ENCODE data around the gene APOBEC3F. TPM values are rescaled to one million over a fixed set of nuclear protein-coding genes. Genes with fewer than 3 reads are reported as not detected.
"Not testable (repeated sequence)": the region's sequence is repeated elsewhere in the genome, so short reads cannot be mapped to it uniquely, and the experiment has no call there.

Gene APOBEC3F
- total RNA-seq, 2 donors from 2014 or later = 0.49 to 0.95 TPM

GRCh38 chr22:39027717-39028116 lies 12.9 kb upstream of the APOBEC3F start:
- no peak for DNase-seq (ENCODE audit: low spot score)
- H3K27ac ChIP-seq = no peak overlapping the region
- no peaks in the 10 kb centered on the region for H3K27me3 ChIP-seq (replicated peaks; ENCODE audit: insufficient read depth)
- H3K4me1 ChIP-seq (ENCODE audit: control insufficient read depth in 1 of 2, low read depth in 2 of 2) = no peaks in the 10 kb centered on the region
- TF ChIP-seq CTCF (IDR thresholded peaks at IDR 0.05) = no peak
- no peaks in the 10 kb centered on the region for H3K9me3 ChIP-seq
- no peak overlapping the region for H3K4me3 ChIP-seq
- no peak for ATAC-seq (ENCODE audit: insufficient number of reproducible peaks, low FRiP score, low read depth)
- no peaks in the 10 kb centered on the region for H3K36me3 ChIP-seq

- no peak for ATAC-seq (ENCODE audit: insufficient number of reproducible peaks, low FRiP score, low read depth)
- no peak for TF ChIP-seq CTCF (IDR thresholded peaks at IDR 0.05)
These were observed 12.4 kb upstream of the APOBEC3F start for GRCh38 chr22:39028281-39028680.

GRCh38 chr22:39029227-39029626 lies 11.4 kb upstream of the APOBEC3F start:
- no peak for ATAC-seq (ENCODE audit: insufficient number of reproducible peaks, low FRiP score, low read depth)
- DNase-seq (ENCODE audit: low spot score) = no peak

More at GRCh38 chr22:39028281-39028680, 12.4 kb upstream of the APOBEC3F start:
- Histone ChIP-seq H3K4me1 (ENCODE audit: control insufficient read depth in 1 of 2, low read depth in 2 of 2) (no peaks in the 10 kb centered on the region), H3K4me3 (no peak overlapping the region), H3K36me3 (no peaks in the 10 kb centered on the region), H3K27ac (no peak overlapping the region), H3K27me3 (replicated peaks; ENCODE audit: insufficient read depth) (no peaks in the 10 kb centered on the region), H3K9me3 (no peaks in the 10 kb centered on the region)
- no peak for DNase-seq (ENCODE audit: low spot score)

DNA sequence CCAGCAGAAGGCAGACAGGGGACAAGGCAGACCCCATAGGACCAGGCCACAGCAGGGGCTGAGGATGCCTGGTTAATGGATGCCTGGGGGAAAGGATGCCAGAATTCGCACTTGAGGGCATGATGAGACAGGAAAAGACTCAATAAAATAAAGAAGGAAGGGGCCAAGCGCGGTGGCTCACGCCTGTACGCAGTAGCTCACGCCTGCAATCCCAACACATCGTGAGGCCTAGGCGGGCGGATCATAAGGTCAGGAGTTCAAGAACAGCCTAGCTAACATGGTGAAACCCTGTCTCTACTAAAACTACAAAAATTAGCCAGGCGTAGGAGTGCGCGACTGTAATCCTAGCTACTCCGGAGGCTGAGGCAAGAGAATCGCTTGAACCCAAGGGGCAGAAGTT lies 10.0 kb upstream of the APOBEC3F start:
- ATAC-seq (ENCODE audit: insufficient number of reproducible peaks, low FRiP score, low read depth) (no peak), DNase-seq (ENCODE audit: low spot score) (no peak)
- no peak for TF ChIP-seq CTCF (IDR thresholded peaks at IDR 0.05)
- Histone ChIP-seq H3K9me3 (no peaks in the 10 kb centered on the region), H3K27ac (no peak overlapping the region), H3K4me3 (no peak overlapping the region), H3K27me3 (replicated peaks; ENCODE audit: insufficient read depth) (no peaks in the 10 kb centered on the region), H3K36me3 (no peaks in the 10 kb centered on the region), H3K4me1 (ENCODE audit: control insufficient read depth in 1 of 2, low read depth in 2 of 2) (no peaks in the 10 kb centered on the region)

More at GRCh38 chr22:39029227-39029626, 11.4 kb upstream of the APOBEC3F start:
- H3K9me3 ChIP-seq = no peaks in the 10 kb centered on the region
- H3K27ac ChIP-seq = no peak overlapping the region
- no peaks in the 10 kb centered on the region for H3K36me3 ChIP-seq
- no peaks in the 10 kb centered on the region for H3K27me3 ChIP-seq (replicated peaks; ENCODE audit: insufficient read depth)
- no peaks in the 10 kb centered on the region for H3K4me1 ChIP-seq (ENCODE audit: control insufficient read depth in 1 of 2, low read depth in 2 of 2)
- TF ChIP-seq CTCF (IDR thresholded peaks at IDR 0.05) = no peak
- H3K4me3 ChIP-seq = no peak overlapping the region

GRCh38 chr22:39031434-39032295 lies 9.0 kb upstream of the APOBEC3F start:
- not testable (repeated sequence) for H3K4me1 ChIP-seq (ENCODE audit: control insufficient read depth in 1 of 2, low read depth in 2 of 2); H3K27ac ChIP-seq; ATAC-seq (ENCODE audit: insufficient number of reproducible peaks, low FRiP score, low read depth)

DNA sequence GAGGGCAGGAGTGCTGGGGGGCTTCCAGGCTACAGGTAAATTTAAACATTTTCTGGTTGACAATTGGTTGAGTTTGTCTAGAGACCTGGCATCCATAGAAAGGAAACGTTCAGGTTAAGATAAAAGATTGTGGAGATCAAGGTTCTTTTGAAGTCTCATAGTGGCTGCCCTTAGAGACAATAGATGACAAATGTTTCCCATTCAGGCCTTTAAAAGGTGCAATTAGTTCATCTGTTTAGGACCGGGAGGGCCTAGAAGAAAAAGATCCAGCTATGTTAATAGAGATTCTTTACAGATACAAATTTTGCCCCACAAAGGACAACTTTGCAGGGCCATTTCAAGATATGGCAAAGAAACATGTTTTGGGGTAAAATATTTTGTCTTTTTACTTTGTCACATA lies 3.6 kb upstream of the APOBEC3F start:
- not testable (repeated sequence) for H3K27me3 ChIP-seq (replicated peaks; ENCODE audit: insufficient read depth); H3K4me3 ChIP-seq; H3K9me3 ChIP-seq; H3K4me1 ChIP-seq (ENCODE audit: control insufficient read depth in 1 of 2, low read depth in 2 of 2); DNase-seq (ENCODE audit: low spot score); H3K36me3 ChIP-seq; ATAC-seq (ENCODE audit: insufficient number of reproducible peaks, low FRiP score, low read depth); H3K27ac ChIP-seq

More at GRCh38 chr22:39031434-39032295, 9.0 kb upstream of the APOBEC3F start:
- DNase-seq (ENCODE audit: low spot score); H3K27me3 ChIP-seq (replicated peaks; ENCODE audit: insufficient read depth); H3K9me3 ChIP-seq; H3K4me3 ChIP-seq; H3K36me3 ChIP-seq: not testable (repeated sequence)
